Right atrium auricular region (tissue), 2 donors: ENCODE measurements around the gene SEL1L3. TPM values are rescaled to one million over a fixed set of nuclear protein-coding genes. Genes with fewer than 3 reads are reported as not detected.

Experiments used
- DNase-seq: peaks from one replicate; pipeline ENCODE4 v3.0.0-alpha.2; 2019; ENCODE audit warnings: low spot score
- H3K27ac ChIP-seq, 2 donors: fragments of 200-600 bp; sonication (generic); 1 replicate in 1 of 2; 2 replicates in 1 of 2; pipeline ENCODE4 v1.5.1; 2016 to 2019
- H3K27me3 ChIP-seq, 2 donors: fragments of 200-600 bp; sonication (generic); one replicate each; pipeline versions ENCODE4 v1.5.1 to v1.6.0; 2017 to 2019
- H3K36me3 ChIP-seq: fragments of 200-600 bp; sonication (generic); one replicate; pipeline ENCODE4 v1.5.1; 2016
- H3K4me1 ChIP-seq, 2 donors: fragments of 200-600 bp; sonication (generic); one replicate each; pipeline versions ENCODE4 v1.5.1 to v1.6.0; 2017 to 2019
- H3K4me3 ChIP-seq, 2 donors: fragments of 200-600 bp; sonication (generic); 1 replicate in 1 of 2; 2 replicates in 1 of 2; pipeline ENCODE4 v1.5.1; 2017 to 2019; ENCODE audit warnings: mild to moderate bottlenecking in 1 of 2, moderate library complexity in 1 of 2
- H3K9me3 ChIP-seq, 2 donors: fragments of 200-600 bp; sonication (generic); one replicate each; pipeline ENCODE4 v1.5.1; 2019
- CTCF ChIP-seq, 2 donors: fragments of 200-600 bp; sonication (generic); IDR thresholded peaks; one replicate each; pipeline ENCODE4 v1.5.1; 2019; ENCODE audit warnings: antibody characterized with exemption in 2 of 2
- total RNA-seq, 2 donors: library from RNA; depleted of rRNA; stranded (reverse); fragments of >200 nt; gene quantifications; one replicate each; pipeline ENCODE4 v1.1.0, GENCODE V29; 2016

The SEL1L3 gene
- total RNA-seq, 2 donors from 2014 or later = 5.4 to 7.2 TPM

- no peak for DNase-seq
- H3K27me3 ChIP-seq = no peaks in the 10 kb centered on the region
- no peak overlapping the region for H3K4me3 ChIP-seq
- H3K9me3 ChIP-seq = no peaks in the 10 kb centered on the region
- TF ChIP-seq CTCF (IDR thresholded peaks at IDR 0.05) = no peak
- H3K36me3 ChIP-seq = no peaks in the 10 kb centered on the region
- H3K27ac ChIP-seq = no peak overlapping the region
- H3K4me1 ChIP-seq = no peaks in the 10 kb centered on the region
These were observed 67.0 kb downstream of the SEL1L3 start for GRCh38 chr4:25795566-25796454.

- no peaks in the 10 kb centered on the region for H3K27me3 ChIP-seq
- no peak overlapping the region for H3K4me3 ChIP-seq
- H3K27ac ChIP-seq = no peak overlapping the region
- H3K36me3 ChIP-seq = no peaks in the 10 kb centered on the region
- no peaks in the 10 kb centered on the region for H3K9me3 ChIP-seq
- no peak for TF ChIP-seq CTCF (IDR thresholded peaks at IDR 0.05)
- DNase-seq = no peak
- H3K4me1 ChIP-seq = no peaks in the 10 kb centered on the region
These were observed 67.7 kb downstream of the SEL1L3 start for GRCh38 chr4:25795091-25795490.

DNA sequence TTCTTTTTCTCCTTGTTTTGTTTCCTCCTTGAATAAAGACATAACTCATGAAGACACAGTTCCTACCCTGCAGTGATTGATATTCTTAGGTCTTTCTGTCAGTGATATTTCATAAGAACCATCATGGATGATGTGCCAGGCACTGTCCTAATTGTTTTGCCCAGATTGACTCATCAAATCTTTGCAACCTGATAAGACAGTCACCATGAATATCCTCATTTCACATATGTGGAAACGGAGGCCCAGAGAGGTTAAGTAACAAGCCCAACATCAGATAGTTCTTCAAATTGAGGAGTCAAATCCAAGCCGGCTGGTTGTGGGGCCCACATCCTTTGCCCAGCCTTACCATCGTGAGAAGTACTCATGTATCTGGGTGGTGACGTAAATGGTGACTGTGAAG, 69.9 kb downstream of the SEL1L3 start:
- DNase-seq = no peak
- no peaks in the 10 kb centered on the region for H3K9me3 ChIP-seq
- H3K4me3 ChIP-seq = no peak overlapping the region
- H3K27me3 ChIP-seq = no peaks in the 10 kb centered on the region
- H3K4me1 ChIP-seq = no peaks in the 10 kb centered on the region
- TF ChIP-seq CTCF (IDR thresholded peaks at IDR 0.05) = no peak
- no peaks in the 10 kb centered on the region for H3K36me3 ChIP-seq
- no peak overlapping the region for H3K27ac ChIP-seq

- peak in 1 of 2 donors; percentile 25 for TF ChIP-seq CTCF (IDR thresholded peaks at IDR 0.05)
- no peak overlapping the region for H3K27ac ChIP-seq
- no peaks in the 10 kb centered on the region for H3K36me3 ChIP-seq
- H3K4me3 ChIP-seq = no peak overlapping the region
- H3K27me3 ChIP-seq = no peaks in the 10 kb centered on the region
- H3K4me1 ChIP-seq = no peaks in the 10 kb centered on the region
- DNase-seq = no peak
- H3K9me3 ChIP-seq = no peaks in the 10 kb centered on the region
These were observed 70.5 kb downstream of the SEL1L3 start for GRCh38 chr4:25792200-25792791.

- TF ChIP-seq CTCF (IDR thresholded peaks at IDR 0.05) = no peak
- H3K4me3 ChIP-seq = no peak overlapping the region
- no peak overlapping the region for H3K27ac ChIP-seq
- no peaks in the 10 kb centered on the region for H3K27me3 ChIP-seq
- no peaks in the 10 kb centered on the region for H3K9me3 ChIP-seq
- H3K4me1 ChIP-seq = no peaks in the 10 kb centered on the region
- H3K36me3 ChIP-seq = no peaks in the 10 kb centered on the region
- DNase-seq = no peak
These were observed 72.8 kb downstream of the SEL1L3 start for GRCh38 chr4:25790024-25790423.
